Gastrocnemius medialis (tissue), 4 donors: Measurements from ENCODE around the gene CCNA2.

Experiments used
- POLR2A ChIP-seq, 2 donors: fragments of 450-650 bp; IDR thresholded peaks; one replicate each; pipeline ENCODE4 v1.6.1; 2017; ENCODE audit warnings: antibody characterized with exemption in 2 of 2, mild to moderate bottlenecking in 2 of 2, moderate library complexity in 2 of 2
- TF ChIP-seq, protein P1 (sequence below), 5 experiments: fragments of 450-650 bp in 3 of 5; fragments of 200-600 bp in 2 of 5; sonication (generic) in 2 of 5; IDR thresholded peaks in 4 of 5; conservative IDR thresholded peaks in 1 of 5; 1 replicate in 4 of 5; 2 replicates in 1 of 5; pipeline ENCODE4 v1.5.1; 2016 to 2019; ENCODE audit warnings: antibody characterized with exemption in 5 of 5, mild to moderate bottlenecking in 3 of 5, moderate library complexity in 3 of 5

DNA sequence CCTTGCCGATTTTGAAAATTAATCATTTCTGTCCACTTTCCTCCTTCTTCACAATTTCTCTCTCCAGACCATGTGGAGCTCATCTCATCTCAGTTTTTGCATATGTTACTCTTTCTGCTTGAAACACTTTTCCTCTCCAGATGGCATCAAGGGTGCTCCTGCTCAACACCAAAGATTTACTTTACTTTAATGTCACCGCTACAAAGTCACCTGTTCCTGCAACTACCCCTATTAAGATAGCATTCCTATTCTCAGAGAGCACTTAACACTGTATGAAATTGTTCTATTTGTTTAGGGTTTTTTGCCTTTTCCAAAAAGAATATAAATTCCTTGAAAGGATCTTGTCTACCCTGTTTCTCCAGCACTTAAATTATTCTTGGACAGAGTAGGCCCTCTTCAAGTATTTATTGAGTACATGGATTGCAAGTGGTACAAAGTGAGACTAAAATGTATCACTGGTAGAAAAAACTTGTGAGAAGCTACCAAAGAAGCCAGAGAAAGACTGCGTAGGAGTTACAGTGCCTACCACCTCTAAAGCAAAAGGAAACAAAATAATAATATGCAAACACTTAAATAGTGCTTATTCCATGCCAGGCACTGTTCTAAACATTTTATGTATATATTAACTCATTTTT lies 23.7 kb downstream of the CCNA2 start:
- TF ChIP-seq, protein P1, sequence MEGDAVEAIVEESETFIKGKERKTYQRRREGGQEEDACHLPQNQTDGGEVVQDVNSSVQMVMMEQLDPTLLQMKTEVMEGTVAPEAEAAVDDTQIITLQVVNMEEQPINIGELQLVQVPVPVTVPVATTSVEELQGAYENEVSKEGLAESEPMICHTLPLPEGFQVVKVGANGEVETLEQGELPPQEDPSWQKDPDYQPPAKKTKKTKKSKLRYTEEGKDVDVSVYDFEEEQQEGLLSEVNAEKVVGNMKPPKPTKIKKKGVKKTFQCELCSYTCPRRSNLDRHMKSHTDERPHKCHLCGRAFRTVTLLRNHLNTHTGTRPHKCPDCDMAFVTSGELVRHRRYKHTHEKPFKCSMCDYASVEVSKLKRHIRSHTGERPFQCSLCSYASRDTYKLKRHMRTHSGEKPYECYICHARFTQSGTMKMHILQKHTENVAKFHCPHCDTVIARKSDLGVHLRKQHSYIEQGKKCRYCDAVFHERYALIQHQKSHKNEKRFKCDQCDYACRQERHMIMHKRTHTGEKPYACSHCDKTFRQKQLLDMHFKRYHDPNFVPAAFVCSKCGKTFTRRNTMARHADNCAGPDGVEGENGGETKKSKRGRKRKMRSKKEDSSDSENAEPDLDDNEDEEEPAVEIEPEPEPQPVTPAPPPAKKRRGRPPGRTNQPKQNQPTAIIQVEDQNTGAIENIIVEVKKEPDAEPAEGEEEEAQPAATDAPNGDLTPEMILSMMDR (IDR thresholded peaks at IDR 0.05 in 4 of 5, conservative IDR thresholded peaks at IDR 0.05 in 1 of 5): no peak
- no peak for TF ChIP-seq POLR2A (IDR thresholded peaks at IDR 0.05)
